ENCODE data around the gene ARHGEF17. TPM values are rescaled to one million over a fixed set of nuclear protein-coding genes. Genes with fewer than 3 reads are reported as not detected.

ARHGEF17 gene
- polyA plus RNA-seq, 1 donor (not counting 4 experiments of a cell fraction or from before 2014, with no cell fraction given) = 5.1 TPM

DNA sequence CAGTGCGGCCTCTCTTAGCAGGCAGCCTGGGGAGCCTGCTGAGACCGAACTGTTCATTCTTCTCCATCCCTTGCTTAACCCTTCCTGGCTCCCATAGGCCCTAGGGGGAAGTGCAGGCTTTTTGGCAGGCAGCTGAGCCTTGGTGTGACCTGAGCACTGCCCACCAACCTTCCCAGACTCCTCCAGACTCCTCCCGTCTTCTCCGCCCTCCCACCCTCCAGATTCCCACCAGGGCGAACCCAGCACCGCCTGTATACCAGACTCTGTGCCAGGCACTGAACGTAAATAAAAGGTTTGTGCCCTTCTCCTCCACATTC is 76.0 kb downstream of the ARHGEF17 start:
- peaks cover 58% of the 10 kb centered on the region for H3K4me1 ChIP-seq (ENCODE audit: control insufficient read depth, extremely low read depth, insufficient read depth, low read length)
- no peak overlapping the region for H3K4me2 ChIP-seq (ENCODE audit: control insufficient read depth, extremely low read depth, insufficient read depth, low read depth, low read length)
- TF ChIP-seq EZH2 (IDR thresholded peaks at IDR 0.05; ENCODE audit: low read length) = no peak
- TF ChIP-seq, protein P1, sequence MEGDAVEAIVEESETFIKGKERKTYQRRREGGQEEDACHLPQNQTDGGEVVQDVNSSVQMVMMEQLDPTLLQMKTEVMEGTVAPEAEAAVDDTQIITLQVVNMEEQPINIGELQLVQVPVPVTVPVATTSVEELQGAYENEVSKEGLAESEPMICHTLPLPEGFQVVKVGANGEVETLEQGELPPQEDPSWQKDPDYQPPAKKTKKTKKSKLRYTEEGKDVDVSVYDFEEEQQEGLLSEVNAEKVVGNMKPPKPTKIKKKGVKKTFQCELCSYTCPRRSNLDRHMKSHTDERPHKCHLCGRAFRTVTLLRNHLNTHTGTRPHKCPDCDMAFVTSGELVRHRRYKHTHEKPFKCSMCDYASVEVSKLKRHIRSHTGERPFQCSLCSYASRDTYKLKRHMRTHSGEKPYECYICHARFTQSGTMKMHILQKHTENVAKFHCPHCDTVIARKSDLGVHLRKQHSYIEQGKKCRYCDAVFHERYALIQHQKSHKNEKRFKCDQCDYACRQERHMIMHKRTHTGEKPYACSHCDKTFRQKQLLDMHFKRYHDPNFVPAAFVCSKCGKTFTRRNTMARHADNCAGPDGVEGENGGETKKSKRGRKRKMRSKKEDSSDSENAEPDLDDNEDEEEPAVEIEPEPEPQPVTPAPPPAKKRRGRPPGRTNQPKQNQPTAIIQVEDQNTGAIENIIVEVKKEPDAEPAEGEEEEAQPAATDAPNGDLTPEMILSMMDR (optimal IDR thresholded peaks at IDR 0.05 in 1 of 3, IDR thresholded peaks at IDR 0.05 in 1 of 3, conservative IDR thresholded peaks at IDR 0.05 in 1 of 3; ENCODE audit: extremely low read depth in 1 of 3, insufficient read depth in 2 of 3, low read length in 3 of 3) = no peak
- DNase-seq (ENCODE audit: low read depth, low spot score) (no peak), FAIRE-seq (no peak)
- peaks cover 10% of the 10 kb centered on the region for H4K20me1 ChIP-seq (ENCODE audit: control insufficient read depth, extremely low read depth, insufficient read depth, low read length)
- peaks cover 12% of the 10 kb centered on the region for H3K9me1 ChIP-seq (ENCODE audit: control insufficient read depth, extremely low read depth, insufficient read depth, low read length)
- peaks cover 87% of the 10 kb centered on the region for H3K79me2 ChIP-seq (ENCODE audit: control insufficient read depth, insufficient read depth, low read length)
- H3K9me3 ChIP-seq (ENCODE audit: control insufficient read depth, low read depth, low read length) = no peaks in the 10 kb centered on the region
- peaks cover 1 to 6% of the 10 kb centered on the region in 2 experiments for H3K36me3 ChIP-seq (ENCODE audit: control insufficient read depth in 2 of 2, extremely low read depth in 1 of 2, insufficient read depth in 2 of 2, low read length in 2 of 2)
- dilution Hi-C loops (cut with MboI; ENCODE audit: extremely low pct_ligation_motif_present, low sequenced_read_pairs) = no loop called here
- no peak overlapping the region for H3K9ac ChIP-seq (ENCODE audit: control insufficient read depth, extremely low read depth, insufficient read depth, low read length)
- H3K4me3 ChIP-seq (ENCODE audit: control insufficient read depth in 2 of 3, extremely low read depth in 1 of 3, insufficient read depth in 2 of 3, low read depth in 1 of 3, low read length in 3 of 3) = no peak overlapping the region
- no peak overlapping the region for H3K27ac ChIP-seq (ENCODE audit: control insufficient read depth, insufficient read depth, low read length)
- H3K27me3 ChIP-seq (ENCODE audit: control insufficient read depth, extremely low read depth, insufficient read depth, low read length) = no peaks in the 10 kb centered on the region
- no peak overlapping the region for H2AFZ ChIP-seq (ENCODE audit: control insufficient read depth, low read length)

GRCh38 chr11:73384531-73384871 is 76.4 kb downstream of the ARHGEF17 start:
- dilution Hi-C loops (cut with MboI; ENCODE audit: extremely low pct_ligation_motif_present, low sequenced_read_pairs) = no loop called here
- Histone ChIP-seq H3K9me3 (ENCODE audit: control insufficient read depth, low read depth, low read length) (no peaks in the 10 kb centered on the region), H2AFZ (ENCODE audit: control insufficient read depth, low read length) (no peak overlapping the region), H3K9me1 (ENCODE audit: control insufficient read depth, extremely low read depth, insufficient read depth, low read length) (peaks cover 13% of the 10 kb centered on the region), H3K36me3 (ENCODE audit: control insufficient read depth in 2 of 2, extremely low read depth in 1 of 2, insufficient read depth in 2 of 2, low read length in 2 of 2) (peaks cover 1 to 6% of the 10 kb centered on the region in 2 experiments), H3K79me2 (ENCODE audit: control insufficient read depth, insufficient read depth, low read length) (peaks cover 84% of the 10 kb centered on the region), H3K4me1 (ENCODE audit: control insufficient read depth, extremely low read depth, insufficient read depth, low read length) (peaks cover 62% of the 10 kb centered on the region), H3K4me3 (ENCODE audit: control insufficient read depth in 2 of 3, extremely low read depth in 1 of 3, insufficient read depth in 2 of 3, low read depth in 1 of 3, low read length in 3 of 3) (no peak overlapping the region), H3K27ac (ENCODE audit: control insufficient read depth, insufficient read depth, low read length) (no peak overlapping the region), H3K9ac (ENCODE audit: control insufficient read depth, extremely low read depth, insufficient read depth, low read length) (no peak overlapping the region), H3K4me2 (ENCODE audit: control insufficient read depth, extremely low read depth, insufficient read depth, low read depth, low read length) (no peak overlapping the region), H4K20me1 (ENCODE audit: control insufficient read depth, extremely low read depth, insufficient read depth, low read length) (peaks cover 10% of the 10 kb centered on the region), H3K27me3 (ENCODE audit: control insufficient read depth, extremely low read depth, insufficient read depth, low read length) (no peaks in the 10 kb centered on the region)
- DNase-seq (ENCODE audit: low read depth, low spot score) (no peak), FAIRE-seq (no peak)
- TF ChIP-seq EZH2 (IDR thresholded peaks at IDR 0.05; ENCODE audit: low read length) = no peak
- TF ChIP-seq, protein P1 (optimal IDR thresholded peaks at IDR 0.05 in 1 of 3, IDR thresholded peaks at IDR 0.05 in 1 of 3, conservative IDR thresholded peaks at IDR 0.05 in 1 of 3; ENCODE audit: extremely low read depth in 1 of 3, insufficient read depth in 2 of 3, low read length in 3 of 3) = no peak

Data from keratinocyte (primary cell).